HG03432 (cell line): ENCODE measurements around the gene STMN1.

Source experiments
- ATAC-seq: cut with Tn5 transposase; IDR thresholded peaks from one replicate; pipeline ENCODE4 v1.9.1; 2021; ENCODE audit warnings: mild to moderate bottlenecking, moderate library complexity; ENCODE audit not compliant: unreplicated experiment

The STMN1 gene

GRCh38 chr1:25922056-25922970 is 16.1 kb upstream of the STMN1 start:
- ATAC-seq, result no peak

GRCh38 chr1:25918615-25919014 is 12.4 kb upstream of the STMN1 start:
- no peak for ATAC-seq

GRCh38 chr1:25917996-25918395 is 11.8 kb upstream of the STMN1 start:
- no peak for ATAC-seq

- no peak for ATAC-seq
These were observed 10.2 kb upstream of the STMN1 start for GRCh38 chr1:25916460-25916859.

GRCh38 chr1:25914074-25914995 is 8.1 kb upstream of the STMN1 start:
- no peak for ATAC-seq

GRCh38 chr1:25913206-25913605 is 7.0 kb upstream of the STMN1 start:
- no peak for ATAC-seq

- no peak for ATAC-seq
These were observed 6.0 kb upstream of the STMN1 start for GRCh38 chr1:25912076-25912831.

GRCh38 chr1:25911162-25911561 is 4.9 kb upstream of the STMN1 start:
- no peak for ATAC-seq

GRCh38 chr1:25909040-25909439 is 2.8 kb upstream of the STMN1 start:
- ATAC-seq, result no peak

GRCh38 chr1:25908161-25908560 is 1.9 kb upstream of the STMN1 start:
- ATAC-seq, result no peak

GRCh38 chr1:25907601-25908000 is 1.4 kb upstream of the STMN1 start:
- no peak for ATAC-seq

- ATAC-seq, result peak; percentile 3
These were observed 553 bp upstream of the STMN1 start for GRCh38 chr1:25906644-25907300.

- peak; percentile 79 for ATAC-seq
These were observed 1.1 kb downstream of the STMN1 start for GRCh38 chr1:25904943-25905679.

- ATAC-seq, result no peak
These were observed 2.2 kb downstream of the STMN1 start for GRCh38 chr1:25903986-25904385.

- no peak for ATAC-seq
These were observed 3.8 kb downstream of the STMN1 start for GRCh38 chr1:25902462-25902861.

GRCh38 chr1:25900219-25900618 is 6.0 kb downstream of the STMN1 start:
- no peak for ATAC-seq

GRCh38 chr1:25899792-25900191 is 6.4 kb downstream of the STMN1 start:
- ATAC-seq, result no peak

- no peak for ATAC-seq
These were observed 7.8 kb downstream of the STMN1 start for GRCh38 chr1:25898223-25899015.

- ATAC-seq, result no peak
These were observed 8.5 kb downstream of the STMN1 start for GRCh38 chr1:25897754-25898153.
